C4-2B (cell line): ENCODE measurements around the gene SH3RF3.

Source experiments
- H3K27ac ChIP-seq: fragments of 450-650 bp; 2 replicates; pipeline ENCODE4 v1.5.1; 2017
- CTCF ChIP-seq: fragments of 450-650 bp; conservative IDR thresholded peaks from 2 replicates; pipeline ENCODE4 v1.5.1; 2017; ENCODE audit warnings: mild to moderate bottlenecking
- ZFX ChIP-seq: fragments of 450-650 bp; IDR thresholded peaks from 2 replicates; pipeline ENCODE4 v1.6.1; 2017

SH3RF3 gene

GRCh38 chr2:109193807-109194619, 65.0 kb downstream of the SH3RF3 start:
- TF ChIP-seq CTCF: no peak
- TF ChIP-seq ZFX: no peak
- no peak overlapping the region for H3K27ac ChIP-seq

DNA sequence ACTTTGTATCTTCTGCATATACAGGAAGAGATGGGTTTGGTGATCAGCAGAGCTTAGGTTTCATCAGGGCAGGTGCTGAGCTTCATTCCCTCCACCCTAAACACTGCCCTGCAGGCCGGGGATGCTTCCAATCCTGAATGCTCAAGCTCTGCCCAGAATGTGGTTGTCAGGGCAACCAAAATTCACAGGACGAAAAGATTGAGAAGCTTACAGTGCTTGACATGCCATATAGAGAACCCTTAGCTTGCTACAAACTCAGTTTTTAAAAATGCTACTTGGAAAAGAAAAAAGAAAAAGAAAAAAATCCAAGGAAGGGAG, 65.6 kb downstream of the SH3RF3 start:
- TF ChIP-seq ZFX: no peak
- no peak for TF ChIP-seq CTCF
- no peak overlapping the region for H3K27ac ChIP-seq

DNA sequence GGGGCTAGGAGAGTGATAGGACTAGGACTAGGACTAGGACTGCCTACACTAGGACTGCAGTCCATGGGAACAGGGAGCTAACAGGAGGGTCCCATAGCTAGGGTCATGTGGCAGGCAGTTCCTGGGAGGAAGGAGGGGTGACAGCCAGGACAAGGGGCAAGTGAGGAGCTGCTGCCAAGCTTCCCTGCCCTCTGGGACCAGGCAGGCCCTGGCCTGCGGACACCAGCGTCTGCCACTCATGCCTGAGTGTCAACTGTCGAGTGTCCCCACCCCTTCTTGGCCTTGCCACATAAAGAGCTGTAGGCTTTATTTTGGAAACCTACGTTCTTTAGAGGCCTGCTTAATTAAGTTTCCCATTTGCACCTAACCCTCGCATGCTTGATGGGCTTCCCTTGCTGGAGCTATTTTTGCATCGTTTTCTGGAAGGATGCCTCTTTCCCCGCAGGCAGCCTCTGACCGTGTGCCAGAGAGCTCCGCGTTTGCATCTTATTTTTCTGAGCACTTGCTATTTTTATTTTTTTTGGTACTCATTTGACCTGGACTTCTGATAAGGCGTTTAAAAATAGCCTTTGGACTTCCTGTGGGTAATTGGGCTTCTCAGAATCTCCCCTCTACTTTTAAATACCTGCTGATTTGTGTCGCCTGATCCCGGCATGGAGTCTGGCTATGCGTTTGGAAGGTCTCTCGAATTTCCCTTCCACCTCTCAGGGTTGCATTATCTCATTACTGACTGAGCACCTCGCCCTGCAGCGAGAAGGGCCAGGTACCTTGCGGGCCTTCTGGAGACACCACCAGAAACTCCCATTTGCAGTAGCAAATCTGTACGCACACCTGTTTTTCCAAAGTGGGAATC, 66.4 kb downstream of the SH3RF3 start:
- H3K27ac ChIP-seq: no peak overlapping the region
- no peak for TF ChIP-seq ZFX
- no peak for TF ChIP-seq CTCF

- H3K27ac ChIP-seq: no peak overlapping the region
- TF ChIP-seq CTCF (no peak), ZFX (no peak)
These were observed 67.3 kb downstream of the SH3RF3 start for GRCh38 chr2:109196081-109196875.

DNA sequence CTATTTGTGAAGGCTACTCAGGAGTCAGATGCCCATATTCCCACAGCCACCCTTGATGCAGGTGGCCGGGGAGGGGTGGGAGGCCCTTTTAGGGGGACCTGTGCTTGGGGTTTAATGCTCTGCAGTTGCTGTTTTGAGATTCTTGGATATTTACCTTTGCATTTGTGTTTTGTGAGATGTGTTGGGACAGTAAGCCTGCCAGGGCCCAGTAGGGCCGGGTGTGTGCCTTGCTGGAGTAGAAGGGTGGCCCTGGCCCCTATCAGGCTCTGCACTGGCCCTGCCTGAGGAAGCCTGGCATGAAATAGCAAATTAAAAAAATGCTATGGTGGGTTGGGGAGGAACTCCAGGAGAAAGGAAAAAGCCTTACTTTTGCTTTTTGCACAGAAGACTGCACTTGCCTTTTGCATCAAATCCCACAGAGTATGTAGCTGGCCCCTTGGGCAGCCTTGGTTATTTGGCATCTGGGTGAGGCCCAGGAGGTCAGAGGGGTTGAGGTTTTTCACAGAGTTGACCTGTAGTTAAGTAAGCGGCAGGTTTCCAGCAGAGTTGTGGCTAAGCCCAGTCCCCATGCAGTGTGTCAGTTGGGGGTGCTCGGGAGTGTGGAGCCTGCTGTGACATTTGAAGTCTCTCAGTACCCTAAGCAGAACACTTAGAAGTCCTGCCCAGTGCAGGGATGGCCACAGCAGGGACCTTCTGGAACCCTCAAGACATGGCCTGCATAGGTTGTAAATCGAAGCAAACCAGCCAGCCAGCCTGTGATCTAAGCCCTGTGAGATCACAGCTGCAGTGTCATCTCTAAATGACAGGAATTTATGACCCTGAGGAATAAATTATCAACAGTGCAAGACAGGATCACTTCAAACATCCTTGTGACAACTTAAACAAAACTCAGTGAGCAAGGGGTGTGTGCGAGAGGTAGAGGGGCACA, 68.8 kb downstream of the SH3RF3 start:
- no peak for TF ChIP-seq ZFX
- H3K27ac ChIP-seq: no peak overlapping the region

DNA sequence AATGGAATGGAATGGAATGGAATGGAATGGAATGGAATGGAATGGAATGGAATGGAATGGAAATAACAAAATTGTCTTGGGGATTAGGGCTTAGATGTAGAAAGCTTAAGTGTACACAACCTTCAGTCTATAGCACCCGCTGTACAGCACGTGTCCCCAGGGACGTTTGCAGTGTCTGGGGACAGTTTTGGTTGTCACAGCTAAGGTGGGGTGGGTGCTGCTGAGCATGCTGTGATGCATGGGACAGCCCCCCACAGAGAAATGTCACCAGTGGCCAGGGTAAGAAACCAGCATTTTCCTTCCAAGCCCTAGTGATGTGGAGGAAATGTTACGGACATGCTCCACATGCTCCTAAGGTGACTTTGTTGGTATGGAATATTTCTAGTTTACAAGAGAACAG, 70.8 kb downstream of the SH3RF3 start:
- no peak overlapping the region for H3K27ac ChIP-seq
- TF ChIP-seq ZFX (no peak), CTCF (no peak)
